IMR-90 (cell line): ENCODE results near the gene SPECC1L. TPM values are rescaled to one million over a fixed set of nuclear protein-coding genes. Genes with fewer than 3 reads are reported as not detected.
A peak's percentile ranks its signal among the peaks of the same experiment; 100 is the strongest.

Experiments used
- ATAC-seq: fragments of 200-7000 bp; cut with Tn5 transposase; 2 replicates; pipeline ENCODE4 v1.9.1; 2020; ENCODE audit warnings: low read depth, mild to moderate bottlenecking, moderate library complexity
- BruUV-seq: library from RNA; stranded (reverse); fragments of 400-500 nt; replicated peaks from 2 replicates; lab custom pipeline; 2021; lab: Mats Ljungman, UMichigan
- CTCF ChIA-PET: fragments of 300-600 bp; formaldehyde crosslinking; extraction: SDS; loops from one replicate; lab custom pipeline; 2021; ENCODE audit warnings: antibody characterized with exemption; lab: Yijun Ruan, JAX
- POLR2A ChIA-PET: fragments of 300-600 bp; sonication (Branson Sonifier 250); formaldehyde crosslinking; loops from one replicate; lab custom pipeline; 2022; ENCODE audit warnings: antibody characterized with exemption; ENCODE audit not compliant: unreplicated experiment; lab: Charles Lee
- DNase-seq: peaks from one replicate; pipeline ENCODE4 v3.0.0; 2013
- H2AFZ ChIP-seq: replicated peaks from 2 replicates; pipeline ENCODE3; 2013; ENCODE audit warnings: low read length, mild to moderate bottlenecking; ENCODE audit not compliant: poor library complexity
- H2AK5ac ChIP-seq: 2 replicates; pipeline ENCODE4 v1.6.1; 2013; ENCODE audit warnings: low read depth, low read length, inconsistent platforms
- H2AK9ac ChIP-seq: replicated peaks from 2 replicates; pipeline ENCODE3; 2013; ENCODE audit warnings: mild to moderate bottlenecking, low read depth, low read length, moderate library complexity; ENCODE audit not compliant: poor library complexity
- H2BK120ac ChIP-seq: 2 replicates; pipeline ENCODE4 v1.6.1; 2013; ENCODE audit warnings: low read depth, low read length, inconsistent platforms
- H2BK15ac ChIP-seq: 3 replicates; pipeline ENCODE4 v1.6.1; 2013; ENCODE audit warnings: low read depth, low read length, inconsistent platforms
- H2BK20ac ChIP-seq: 2 replicates; pipeline ENCODE4 v1.6.1; 2013; ENCODE audit warnings: low read depth, mild to moderate bottlenecking, inconsistent platforms, low read length, moderate library complexity
- H2BK5ac ChIP-seq: 2 replicates; pipeline ENCODE4 v1.6.1; 2013; ENCODE audit warnings: mild to moderate bottlenecking, low read depth, low read length, inconsistent platforms; ENCODE audit not compliant: poor library complexity, severe bottlenecking
- H3K14ac ChIP-seq: replicated peaks from 2 replicates; pipeline ENCODE4 v1.6.1; 2013; ENCODE audit warnings: low read depth, low read length, inconsistent platforms
- H3K18ac ChIP-seq: 2 replicates; pipeline ENCODE4 v1.6.1; 2013; ENCODE audit warnings: low read depth, low read length, control low read depth
- H3K23ac ChIP-seq: 2 replicates; pipeline ENCODE4 v1.6.1; 2013; ENCODE audit warnings: low read depth, low read length, inconsistent platforms
- H3K27ac ChIP-seq: 2 replicates; pipeline ENCODE4 v1.5.1; 2013; ENCODE audit warnings: mild to moderate bottlenecking, control low read depth, low read length; ENCODE audit not compliant: insufficient read depth
- H3K27me3 ChIP-seq: 2 replicates; pipeline ENCODE4 v1.6.1; 2013; ENCODE audit warnings: low read length; ENCODE audit not compliant: control insufficient read depth, insufficient read depth
- H3K36me3 ChIP-seq: 2 replicates; pipeline ENCODE4 v1.6.1; 2013; ENCODE audit warnings: low read length, mixed read lengths; ENCODE audit not compliant: control insufficient read depth, insufficient read depth
- H3K4ac ChIP-seq: 2 replicates; pipeline ENCODE4 v1.6.1; 2013; ENCODE audit warnings: low read depth, low read length, inconsistent platforms
- H3K4me1 ChIP-seq: 2 replicates; pipeline ENCODE4 v1.6.1; 2013; ENCODE audit warnings: low read length, mixed read lengths; ENCODE audit not compliant: control insufficient read depth, insufficient read depth
- H3K4me2 ChIP-seq: 2 replicates; pipeline ENCODE4 v1.6.1; 2013; ENCODE audit warnings: low read depth, mild to moderate bottlenecking, control low read depth, low read length, moderate library complexity
- H3K4me3 ChIP-seq: 2 replicates; pipeline ENCODE4 v1.5.1; 2013; ENCODE audit warnings: low read depth, mild to moderate bottlenecking, control low read depth, low read length, moderate library complexity; ENCODE audit not compliant: insufficient read depth
- H3K56ac ChIP-seq: 2 replicates; pipeline ENCODE4 v1.6.1; 2013; ENCODE audit warnings: low read length, inconsistent platforms; ENCODE audit not compliant: insufficient read depth; ENCODE audit errors: extremely low read depth
- H3K79me1 ChIP-seq, 2 experiments: 2 replicates each; pipeline ENCODE4 v1.6.1; 2013; ENCODE audit warnings: low read length in 2 of 2, inconsistent platforms in 1 of 2, low read depth in 1 of 2
- H3K9ac ChIP-seq: 2 replicates; pipeline ENCODE4 v1.6.1; 2013; ENCODE audit warnings: low read depth, low read length, control low read depth
- H3K9me1 ChIP-seq: 2 replicates; pipeline ENCODE4 v1.6.1; 2013; ENCODE audit warnings: low read length, inconsistent platforms; ENCODE audit not compliant: insufficient read depth
- H3K9me3 ChIP-seq: 2 replicates; pipeline ENCODE4 v1.6.1; 2013; ENCODE audit warnings: low read length; ENCODE audit not compliant: control insufficient read depth, insufficient read depth
- H4K20me1 ChIP-seq: 2 replicates; pipeline ENCODE4 v1.6.1; 2013; ENCODE audit warnings: low read length, inconsistent platforms; ENCODE audit not compliant: insufficient read depth
- H4K5ac ChIP-seq: 2 replicates; pipeline ENCODE4 v1.6.1; 2013; ENCODE audit warnings: mild to moderate bottlenecking, low read depth, low read length, control low read depth
- H4K8ac ChIP-seq, 2 experiments: 2 replicates each; pipeline ENCODE4 v1.6.1; 2013; ENCODE audit warnings: low read depth in 2 of 2, low read length in 2 of 2, control low read depth in 1 of 2, inconsistent platforms in 1 of 2
- H4K91ac ChIP-seq: 2 replicates; pipeline ENCODE4 v1.6.1; 2013; ENCODE audit warnings: low read depth, low read length, inconsistent platforms; ENCODE audit not compliant: insufficient read depth
- BHLHE40 ChIP-seq: fragments of 150-350 bp; IDR thresholded peaks from 2 replicates; pipeline ENCODE4 v1.6.1; 2016; ENCODE audit warnings: mild to moderate bottlenecking, low read depth, low read length
- CHD1 ChIP-seq: IDR thresholded peaks from 2 replicates; pipeline ENCODE4 v1.6.1; 2012; ENCODE audit warnings: low read depth, low read length, improper control_type of control experiment
- CTCF ChIP-seq: conservative IDR thresholded peaks from 2 replicates; pipeline ENCODE4 v1.5.1; 2012; ENCODE audit warnings: mild to moderate bottlenecking, low read depth, low read length, improper control_type of control experiment
- ELK1 ChIP-seq: fragments of 150-350 bp; IDR thresholded peaks from 2 replicates; pipeline ENCODE4 v1.6.1; 2016; ENCODE audit warnings: low read depth, mild to moderate bottlenecking, low read length, moderate library complexity, borderline replicate concordance
- FOS ChIP-seq: fragments of 150-350 bp; IDR thresholded peaks from 2 replicates; pipeline ENCODE4 v1.6.1; 2016; ENCODE audit warnings: low read depth, low read length
- MAFK ChIP-seq: IDR thresholded peaks from 2 replicates; pipeline ENCODE4 v1.6.1; 2012; ENCODE audit warnings: low read depth, low read length, improper control_type of control experiment
- MAZ ChIP-seq: IDR thresholded peaks from 2 replicates; pipeline ENCODE4 v1.6.1; 2012; ENCODE audit warnings: low read depth, mild to moderate bottlenecking, low read length, improper control_type of control experiment, moderate library complexity, borderline replicate concordance
- MXI1 ChIP-seq: IDR thresholded peaks from 2 replicates; pipeline ENCODE4 v1.6.1; 2012; ENCODE audit warnings: low read depth, mild to moderate bottlenecking, low read length, moderate library complexity, borderline replicate concordance
- NFE2L2 ChIP-seq: fragments of 150-350 bp; IDR thresholded peaks from 2 replicates; pipeline ENCODE4 v1.6.1; 2016; ENCODE audit warnings: low read depth, mild to moderate bottlenecking, low read length
- POLR2A ChIP-seq: IDR thresholded peaks from 2 replicates; pipeline ENCODE4 v1.6.1; 2012; ENCODE audit warnings: mild to moderate bottlenecking, low read depth, low read length
- RAD21 ChIP-seq: IDR thresholded peaks from 2 replicates; pipeline ENCODE4 v1.6.1; 2012; ENCODE audit warnings: low read length, improper control_type of control experiment
- RCOR1 ChIP-seq: IDR thresholded peaks from 2 replicates; pipeline ENCODE4 v1.6.1; 2012; ENCODE audit warnings: mild to moderate bottlenecking, low read length, improper control_type of control experiment; ENCODE audit not compliant: insufficient replicate concordance
- RFX5 ChIP-seq: IDR thresholded peaks from 2 replicates; pipeline ENCODE4 v1.8.0; 2012; ENCODE audit warnings: low read depth, mild to moderate bottlenecking, low read length, moderate library complexity
- SMC3 ChIP-seq: fragments of 150-350 bp; IDR thresholded peaks from 2 replicates; pipeline ENCODE4 v1.6.1; 2016; ENCODE audit warnings: low read depth, mild to moderate bottlenecking, antibody characterized with exemption, low read length, moderate library complexity
- WGBS, 2 experiments: methylation state at CpG; one replicate each; pipeline versions ENCODE4 v1.1.5 to v1.1.7; 2013; ENCODE audit warnings: missing lambda C conversion rate in 2 of 2; ENCODE audit not compliant: insufficient read length in 1 of 2; ENCODE audit errors: extremely low coverage in 2 of 2; 5-methylcytosine and 5-hydroxymethylcytosine counted together
- dilution Hi-C: fragments of 300-500 bp; cut with HindIII; formaldehyde crosslinking; loops from one replicate; pipeline ENCODE4 v1.14.3; 2018; ENCODE audit warnings: low sequenced_read_pairs; ENCODE audit not compliant: unreplicated experiment
- in situ Hi-C: fragments of 300-500 bp; cut with MboI; formaldehyde crosslinking; loops from 3 replicates; pipeline ENCODE4 v1.14.3; 2019; ENCODE audit warnings: low sequenced_read_pairs, inconsistent platforms, mixed read lengths
- intact Hi-C: fragments of 100-400 bp; cut with micrococcal nuclease; formaldehyde crosslinking; loops from 2 replicates; pipeline ENCODE4 v1.10.0; 2022
- polyA plus RNA-seq, 3 experiments: library from polyadenylated mRNA; depleted of rRNA; stranded (reverse); fragments of >200 nt; gene quantifications; 2 replicates each; pipeline ENCODE4 v1.2.3, GENCODE V29; 2012; ENCODE audit warnings: low replicate concordance in 1 of 3
- total RNA-seq: library from RNA; depleted of rRNA; stranded (reverse); fragments of >200 nt; gene quantifications from 2 replicates; pipeline ENCODE4 v1.2.3, GENCODE V29; 2012

Gene SPECC1L
- total and polyA plus RNA-seq, 2 of the 4 experiments (the other 2 are of a cell fraction): 18.7 to 44.1 TPM

- peaks cover 57 to 95% of the 10 kb centered on the region in 2 experiments for H3K79me1 ChIP-seq
- H2BK120ac ChIP-seq: no peak overlapping the region
- H3K23ac ChIP-seq: no peak overlapping the region
- H2BK5ac ChIP-seq: no peak overlapping the region
- ChIA-PET CTCF (no interaction called here), POLR2A (no interaction called here)
- no peaks in the 10 kb centered on the region for H3K9me3 ChIP-seq
- no peak overlapping the region for H2AK9ac ChIP-seq
- no peak overlapping the region for H2AFZ ChIP-seq
- peak overlapping the region; percentile 10; the same call in 1 of the 2 replicates for H2AK5ac ChIP-seq
- H3K56ac ChIP-seq: no peak overlapping the region
- peaks cover 27% of the 10 kb centered on the region for H4K20me1 ChIP-seq
- no peak overlapping the region for H3K14ac ChIP-seq
- 90% methylated on average over 6 of the region's 19 CpGs; no CpG with 5 or more reads in 1 of the 2 experiments for WGBS, 2 experiments
- H3K27me3 ChIP-seq: no peaks in the 10 kb centered on the region
- H2BK15ac ChIP-seq: no peak overlapping the region
- no peak overlapping the region for H2BK20ac ChIP-seq
- intact Hi-C loops: no loop called here
- no peak overlapping the region for H3K4me3 ChIP-seq
- no peak overlapping the region; the same call in 1 of the 2 replicates for H3K4ac ChIP-seq
- H3K18ac ChIP-seq: no peak overlapping the region
- peaks cover 34% of the 10 kb centered on the region for H3K4me1 ChIP-seq
- H4K5ac ChIP-seq: no peak overlapping the region
- ATAC-seq (no peak), DNase-seq (no peak)
- H3K4me2 ChIP-seq: no peak overlapping the region
- H3K27ac ChIP-seq: no peak overlapping the region
- H3K36me3 ChIP-seq: peaks cover 17% of the 10 kb centered on the region; the same call in 1 of the 2 replicates
- H3K9me1 ChIP-seq: peaks cover 56% of the 10 kb centered on the region
- in situ Hi-C loops: no loop called here
- dilution Hi-C loops: no loop called here
- H4K91ac ChIP-seq: no peak overlapping the region
- H3K9ac ChIP-seq: no peak overlapping the region
- BruUV-seq: no TSS peak
- H4K8ac ChIP-seq: peak overlapping the region in 1 of 2 experiments; percentile 26; a peak in 1 of 4 replicates
- no peak for TF ChIP-seq CHD1
- no peak for TF ChIP-seq NFE2L2
- no peak for TF ChIP-seq BHLHE40
- TF ChIP-seq RFX5: no peak
- no peak for TF ChIP-seq SMC3
- no peak for TF ChIP-seq MAZ
- no peak for TF ChIP-seq CTCF
- TF ChIP-seq FOS: no peak
- TF ChIP-seq RCOR1: no peak
- TF ChIP-seq RAD21: no peak
- TF ChIP-seq MAFK: no peak
- no peak for TF ChIP-seq ELK1
- TF ChIP-seq MXI1: no peak
- no peak for TF ChIP-seq POLR2A
Measured at GRCh38 chr22:24406322-24407277, 136.0 kb downstream of the SPECC1L start.
